ENCODE data around the gene PHLPP2.

PHLPP2 gene

GRCh38 chr16:71645450-71645849, 79.1 kb downstream of the PHLPP2 start:
- DNase-seq (ENCODE audit: low read depth): no peak
- no peak overlapping the region for H3K4me3 ChIP-seq (ENCODE audit: control insufficient read depth, low read depth, low read length)
- TF ChIP-seq CTCF (IDR thresholded peaks at IDR 0.05; ENCODE audit: control insufficient read depth, insufficient read depth, low read depth, low read length, missing control alignments): peak; percentile 51

DNA sequence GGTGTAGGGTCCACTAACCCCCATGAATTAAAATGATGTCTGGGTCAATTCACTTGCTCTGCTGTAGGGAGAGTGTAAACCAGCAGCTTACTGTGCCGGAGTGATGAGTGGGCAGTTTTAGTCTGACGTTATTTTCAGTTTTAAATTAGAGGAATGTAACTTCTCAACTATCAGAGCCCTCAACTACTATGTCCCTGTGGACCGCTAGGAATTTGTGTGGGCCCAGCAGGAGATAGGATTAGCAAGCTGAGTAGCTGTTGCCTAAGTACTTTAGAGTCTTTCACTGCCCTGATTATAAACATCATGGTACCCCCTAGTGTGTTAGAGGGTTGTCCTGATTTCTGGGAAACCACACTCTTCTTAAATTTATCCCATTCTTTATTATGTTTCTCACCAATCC, 87.1 kb downstream of the PHLPP2 start:
- DNase-seq (ENCODE audit: low read depth): peak; percentile 83
- TF ChIP-seq CTCF (IDR thresholded peaks at IDR 0.05; ENCODE audit: control insufficient read depth, insufficient read depth, low read depth, low read length, missing control alignments): no peak
- H3K4me3 ChIP-seq (ENCODE audit: control insufficient read depth, low read depth, low read length): no peak overlapping the region

DNA sequence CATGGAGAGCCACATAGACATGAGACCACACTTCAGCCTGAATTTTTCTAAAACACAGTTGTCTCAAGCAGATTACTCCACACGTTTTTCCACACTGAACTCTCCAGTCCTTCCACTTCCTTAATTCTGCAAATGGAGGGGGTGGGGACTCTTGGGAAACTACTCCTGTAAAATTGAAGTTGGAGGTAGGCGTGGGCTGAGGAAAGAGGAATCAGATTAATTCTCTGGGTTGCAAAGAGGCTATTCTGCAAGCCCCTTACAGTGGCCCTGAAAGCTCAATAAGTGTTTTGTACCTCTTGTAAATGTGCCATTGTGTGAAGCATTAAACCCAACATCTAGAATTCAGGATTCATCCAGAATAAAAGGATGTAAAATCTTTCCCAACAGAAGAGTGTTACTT, 88.9 kb downstream of the PHLPP2 start:
- no peak for TF ChIP-seq CTCF (IDR thresholded peaks at IDR 0.05; ENCODE audit: control insufficient read depth, insufficient read depth, low read depth, low read length, missing control alignments)
- DNase-seq (ENCODE audit: low read depth): no peak
- H3K4me3 ChIP-seq (ENCODE audit: control insufficient read depth, low read depth, low read length): no peak overlapping the region

DNA sequence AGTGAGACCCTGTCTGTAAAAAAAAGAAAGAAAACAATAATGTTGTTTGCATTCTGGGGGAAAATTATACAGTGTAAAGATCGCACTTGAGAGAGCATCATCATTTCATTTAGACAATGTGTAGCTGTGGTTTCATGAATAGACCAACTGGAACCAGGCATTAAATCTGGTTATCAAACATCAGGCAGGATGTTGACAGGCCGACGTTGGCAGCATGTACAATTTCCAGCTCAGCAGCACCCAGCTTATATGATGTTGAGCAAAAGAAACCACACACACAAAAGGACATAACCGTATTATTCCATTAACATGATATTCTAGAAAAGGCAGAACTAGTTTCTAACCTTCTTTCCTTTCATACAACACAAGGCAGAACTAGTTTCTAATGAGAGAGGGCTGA, 92.7 kb downstream of the PHLPP2 start:
- TF ChIP-seq CTCF (IDR thresholded peaks at IDR 0.05; ENCODE audit: control insufficient read depth, insufficient read depth, low read depth, low read length, missing control alignments): no peak
- H3K4me3 ChIP-seq (ENCODE audit: control insufficient read depth, low read depth, low read length): no peak overlapping the region
- no peak for DNase-seq (ENCODE audit: low read depth)

- no peak for TF ChIP-seq CTCF (IDR thresholded peaks at IDR 0.05; ENCODE audit: control insufficient read depth, insufficient read depth, low read depth, low read length, missing control alignments)
- no peak overlapping the region for H3K4me3 ChIP-seq (ENCODE audit: control insufficient read depth, low read depth, low read length)
- DNase-seq (ENCODE audit: low read depth): no peak
Measured at GRCh38 chr16:71630808-71631207, 93.7 kb downstream of the PHLPP2 start.

DNA sequence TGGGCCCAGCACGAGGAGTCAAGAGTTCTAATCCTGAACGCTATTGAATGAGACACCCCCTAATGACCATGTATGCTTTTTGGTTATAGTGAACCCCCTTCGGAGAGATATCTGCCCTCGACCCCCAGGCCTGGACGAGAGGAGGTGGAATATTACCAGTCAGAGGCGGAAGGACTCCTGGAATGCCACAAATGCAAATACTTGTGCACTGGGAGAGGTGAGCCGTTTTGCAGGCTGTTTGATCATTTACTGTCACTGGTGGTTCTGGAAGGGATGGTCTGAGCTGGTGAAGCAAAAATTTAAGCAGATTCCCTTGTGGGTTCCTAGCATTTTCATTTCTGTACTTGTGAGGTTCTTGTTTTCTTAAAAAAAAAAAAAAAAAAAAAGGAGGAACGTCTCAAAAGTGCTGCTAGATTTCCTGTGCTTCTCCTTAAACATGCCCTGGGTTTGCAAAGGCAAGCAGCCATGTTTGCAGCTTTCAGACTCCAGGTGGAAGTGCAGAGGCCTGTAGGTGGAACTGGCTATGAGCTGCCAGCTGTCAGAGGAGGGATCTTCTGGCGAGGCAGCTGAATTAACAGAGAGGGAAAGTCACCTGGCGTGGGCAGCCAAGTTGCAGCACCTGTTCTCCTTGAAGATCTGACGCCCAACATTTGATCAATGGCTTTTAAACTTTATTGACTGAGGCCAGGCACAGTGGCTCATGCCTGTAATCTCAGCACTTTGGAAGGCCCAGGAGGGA, 95.1 kb downstream of the PHLPP2 start:
- no peak for TF ChIP-seq CTCF (IDR thresholded peaks at IDR 0.05; ENCODE audit: control insufficient read depth, insufficient read depth, low read depth, low read length, missing control alignments)
- DNase-seq (ENCODE audit: low read depth): no peak
- H3K4me3 ChIP-seq (ENCODE audit: control insufficient read depth, low read depth, low read length): no peak overlapping the region

Measured in AG09309 (cell line).